ENCODE measurements around the gene VAV2.
"Not testable (repeated sequence)": the region's sequence is repeated elsewhere in the genome, so short reads cannot be mapped to it uniquely, and the experiment has no call there.

VAV2 gene

DNA sequence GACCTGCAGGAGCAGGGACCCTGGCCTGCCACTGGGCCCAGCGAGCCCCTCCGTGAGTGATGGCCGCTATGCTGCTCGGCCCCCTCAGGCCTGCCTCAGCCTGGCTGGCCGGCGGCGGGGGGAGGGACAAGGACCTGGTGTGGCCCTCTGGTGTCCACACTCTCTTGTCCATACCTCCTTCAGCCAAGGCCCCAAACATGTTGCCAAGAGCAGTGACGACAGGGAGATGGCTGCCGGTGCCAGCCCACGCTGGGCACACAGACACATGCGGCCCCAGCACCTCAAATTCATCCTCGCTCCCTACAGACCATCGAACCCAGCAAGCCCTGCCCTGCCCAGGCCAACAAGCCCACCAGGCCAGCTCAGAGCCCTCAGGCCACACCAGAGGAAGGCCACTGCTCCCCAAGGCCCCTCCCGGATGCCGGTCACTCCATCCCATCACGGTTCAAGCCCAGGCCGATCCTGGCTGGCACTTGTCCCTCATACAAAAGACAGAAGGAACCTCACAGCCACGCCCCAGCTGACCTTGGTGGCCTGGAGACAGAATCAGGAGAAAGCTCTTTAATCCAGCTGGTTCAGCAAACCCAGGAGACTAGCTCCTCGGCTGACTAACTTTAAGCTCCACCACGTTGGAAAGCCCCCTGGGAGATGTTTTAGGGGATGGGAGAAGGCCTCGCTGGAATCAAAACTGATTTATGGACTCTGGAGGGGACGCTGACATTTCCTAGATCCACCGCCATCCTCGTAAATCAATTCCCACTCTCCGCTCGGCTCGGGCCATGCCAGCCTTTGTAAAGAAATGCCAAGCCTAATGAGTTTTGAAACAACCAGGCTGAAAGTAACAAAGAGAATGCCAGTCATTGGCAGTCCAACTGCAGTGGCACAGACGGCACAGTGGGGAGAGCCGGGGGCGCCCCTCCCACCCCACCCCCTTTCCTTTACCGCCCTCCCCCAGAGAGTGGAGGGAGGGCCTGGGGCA, 84.9 kb downstream of the VAV2 start:
- DNase-seq = no peak
- intact Hi-C loops (cut with DNase I) = no loop called here

GRCh38 chr9:133906218-133906617, 85.9 kb downstream of the VAV2 start:
- DNase-seq = no peak
- intact Hi-C loops (cut with DNase I) = no loop called here

- intact Hi-C loops (cut with DNase I) = no loop called here
- no peak for DNase-seq
Observed at GRCh38 chr9:133905493-133905892, 86.6 kb downstream of the VAV2 start.

GRCh38 chr9:133904346-133905090, 87.6 kb downstream of the VAV2 start:
- no peak for DNase-seq
- intact Hi-C loops (cut with DNase I) = no loop called here

- intact Hi-C loops (cut with DNase I) = no loop called here
- no peak for DNase-seq
Observed at GRCh38 chr9:133901184-133901835, 90.8 kb downstream of the VAV2 start.

DNA sequence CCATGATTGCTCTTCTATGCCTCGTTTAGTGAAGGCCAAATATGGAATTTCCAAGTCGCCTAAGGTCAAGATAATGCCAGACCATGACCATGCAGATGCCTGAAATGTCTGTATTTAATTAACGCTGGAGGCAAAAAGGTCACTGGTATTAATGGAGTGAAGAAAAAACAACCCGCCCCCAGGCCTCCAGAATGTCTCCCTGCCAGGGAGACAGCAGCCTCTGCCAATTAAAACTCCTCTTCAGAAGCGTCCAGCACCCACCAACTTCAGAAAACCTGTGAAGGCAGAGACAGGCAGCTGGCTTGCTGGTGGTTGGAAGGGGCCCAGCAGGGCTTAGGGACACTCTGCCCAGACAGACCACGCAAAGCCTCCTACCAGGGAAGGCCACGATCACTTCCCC, 94.4 kb downstream of the VAV2 start:
- DNase-seq = no peak
- intact Hi-C loops (cut with DNase I) = no loop called here

GRCh38 chr9:133896007-133896406, 96.1 kb downstream of the VAV2 start:
- intact Hi-C loops (cut with DNase I); DNase-seq: not testable (repeated sequence)

DNA sequence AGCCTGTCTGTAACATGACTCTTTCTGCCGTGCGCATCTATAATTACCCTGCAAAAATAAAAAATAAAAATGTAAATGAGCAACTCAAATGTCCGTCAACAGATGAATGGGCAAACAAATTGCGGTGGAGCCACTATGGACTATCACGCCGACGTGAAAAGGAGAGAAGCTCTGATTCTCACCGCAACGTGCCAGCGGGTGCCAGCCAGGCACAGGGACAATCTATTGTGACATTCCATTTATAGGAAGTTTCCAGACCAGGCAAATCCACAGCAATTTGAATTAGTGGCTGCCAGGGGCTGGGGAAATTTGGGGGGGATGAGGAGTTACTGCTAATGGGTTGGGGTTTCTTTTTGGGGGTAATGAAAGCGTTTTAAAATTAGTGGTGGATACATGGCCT, 96.8 kb downstream of the VAV2 start:
- DNase-seq = no peak
- intact Hi-C loops (cut with DNase I) = no loop called here

GRCh38 chr9:133894377-133895321, 97.5 kb downstream of the VAV2 start:
- intact Hi-C loops (cut with DNase I) = no loop called here
- DNase-seq = no peak

GRCh38 chr9:133893191-133893994, 98.7 kb downstream of the VAV2 start:
- no peak for DNase-seq
- intact Hi-C loops (cut with DNase I) = no loop called here

GRCh38 chr9:133892193-133892920, 99.8 kb downstream of the VAV2 start:
- no peak for DNase-seq
- intact Hi-C loops (cut with DNase I) = no loop called here

- intact Hi-C loops (cut with DNase I) = no loop called here
- no peak for DNase-seq
Observed at GRCh38 chr9:133891741-133892140, 100.4 kb downstream of the VAV2 start.

DNA sequence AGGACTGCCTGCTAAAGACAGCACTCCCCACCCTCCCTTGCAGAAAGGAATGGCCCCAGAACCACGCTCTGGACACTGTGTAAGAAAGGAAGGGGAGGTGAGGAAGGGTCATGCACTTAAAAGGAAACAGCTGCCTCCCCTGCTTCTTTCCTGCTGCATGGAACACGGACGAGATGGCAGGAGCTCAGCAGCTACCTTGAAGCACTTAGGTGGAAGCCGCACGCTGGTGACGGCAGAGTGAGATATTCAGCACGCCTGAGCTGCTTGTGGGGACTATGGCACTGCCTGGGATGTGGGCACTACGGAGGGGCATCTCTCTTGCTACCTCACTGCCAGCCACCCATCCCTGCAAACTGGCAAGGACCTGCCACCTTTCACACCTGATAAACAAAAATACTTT, 101.5 kb downstream of the VAV2 start:
- no peak for DNase-seq
- intact Hi-C loops (cut with DNase I) = no loop called here

DNA sequence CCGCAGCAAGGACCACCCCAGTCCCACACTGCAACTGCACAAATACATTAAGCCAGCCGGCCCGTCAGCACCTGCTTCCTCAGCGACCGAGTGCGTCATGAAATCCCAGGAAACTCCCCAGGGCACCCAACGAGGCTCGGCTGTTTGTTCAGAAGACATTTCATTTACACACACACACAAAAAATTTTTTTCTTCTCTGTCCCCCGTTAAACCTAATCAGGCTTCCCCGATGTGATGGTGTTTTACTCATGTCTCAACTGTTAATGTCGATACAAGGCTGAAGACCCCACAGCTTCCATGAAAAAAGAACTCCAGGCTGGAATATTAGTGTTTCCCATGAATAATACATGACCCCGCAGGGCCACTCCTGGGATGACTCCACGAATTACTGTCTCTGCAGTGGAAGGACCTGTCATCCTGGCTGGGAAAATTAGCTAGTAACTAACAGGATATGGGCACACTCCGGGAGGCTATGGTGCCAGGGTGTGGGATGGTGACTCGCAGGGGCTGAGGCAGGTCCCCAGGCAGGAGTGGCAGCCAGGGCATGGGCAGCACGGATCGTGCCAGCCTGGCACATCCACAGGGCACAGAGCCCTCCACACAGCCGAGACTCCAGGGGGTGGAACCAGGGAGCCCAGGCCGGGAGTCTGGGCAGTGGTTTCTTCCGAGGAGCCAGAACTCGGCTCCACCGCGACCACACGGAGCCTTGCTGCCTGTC, 102.4 kb downstream of the VAV2 start:
- intact Hi-C loops (cut with DNase I) = no loop called here
- no peak for DNase-seq

- intact Hi-C loops (cut with DNase I) = no loop called here
- DNase-seq = peak in 2 of 10 donors; percentile 43 to 83
Observed at GRCh38 chr9:133888809-133889491, 103.2 kb downstream of the VAV2 start.

- DNase-seq = no peak
- intact Hi-C loops (cut with DNase I) = no loop called here
Observed at GRCh38 chr9:133888048-133888808, 103.9 kb downstream of the VAV2 start.
